Chondrocyte (in vitro differentiated cells): Measurements from ENCODE around the gene MST1. TPM values are rescaled to one million over a fixed set of nuclear protein-coding genes. Genes with fewer than 3 reads are reported as not detected.

Experiments
- DNase-seq: peaks from one replicate; pipeline ENCODE4 v3.0.0; 2021; ENCODE audit warnings: mixed read lengths, low spot score
- H3K27ac Mint-ChIP-seq: one replicate; pipeline ENCODE4 v1.8.0; 2021; ENCODE audit warnings: mild to moderate bottlenecking, moderate library complexity, mixed read lengths; ENCODE audit not compliant: unreplicated experiment
- H3K27me3 Mint-ChIP-seq: 2 replicates; pipeline ENCODE4 v1.8.0; 2021; ENCODE audit warnings: low read depth, mixed read lengths
- H3K36me3 Mint-ChIP-seq: 2 replicates; pipeline ENCODE4 v1.8.0; 2021; ENCODE audit warnings: low read depth, mixed read lengths
- H3K4me1 Mint-ChIP-seq: 2 replicates; pipeline ENCODE4 v1.8.0; 2021; ENCODE audit warnings: low read depth, mild to moderate bottlenecking, mixed read lengths
- H3K4me3 Mint-ChIP-seq: one replicate; pipeline ENCODE4 v1.8.0; 2021; ENCODE audit warnings: mild to moderate bottlenecking, moderate library complexity, mixed read lengths; ENCODE audit not compliant: unreplicated experiment
- H3K9me3 Mint-ChIP-seq: 2 replicates; pipeline ENCODE4 v1.8.0; 2021; ENCODE audit warnings: low read depth, mixed read lengths
- CTCF ChIP-seq: fragments of 200-600 bp; sonication (generic); IDR thresholded peaks from 2 replicates; pipeline ENCODE4 v1.5.0; 2021; ENCODE audit warnings: antibody characterized with exemption, mild to moderate bottlenecking, moderate library complexity
- total RNA-seq: library from RNA; stranded (reverse); gene quantifications from 3 replicates; pipeline ENCODE4 v1.2.1, GENCODE V29; 2021

Gene MST1
- total RNA-seq, 1 donor from 2014 or later = 19.1 TPM

GRCh38 chr3:49721596-49721895 lies 32.3 kb upstream of the MST1 start:
- Mint-ChIP-seq H3K36me3 (no peaks in the 10 kb centered on the region), H3K4me1 (peaks cover 49% of the 10 kb centered on the region), H3K27ac (no peak overlapping the region), H3K4me3 (no peak overlapping the region), H3K9me3 (no peaks in the 10 kb centered on the region), H3K27me3 (no peaks in the 10 kb centered on the region)
- TF ChIP-seq CTCF = no peak
- DNase-seq = no peak

GRCh38 chr3:49720855-49721595 lies 31.8 kb upstream of the MST1 start:
- DNase-seq = no peak
- H3K4me1 Mint-ChIP-seq = peaks cover 49% of the 10 kb centered on the region
- no peak for TF ChIP-seq CTCF
- no peaks in the 10 kb centered on the region for H3K36me3 Mint-ChIP-seq
- H3K9me3 Mint-ChIP-seq = no peaks in the 10 kb centered on the region
- H3K27ac Mint-ChIP-seq = no peak overlapping the region
- no peak overlapping the region for H3K4me3 Mint-ChIP-seq
- no peaks in the 10 kb centered on the region for H3K27me3 Mint-ChIP-seq

- peak; percentile 97 for DNase-seq
- H3K36me3 Mint-ChIP-seq = no peaks in the 10 kb centered on the region
- no peaks in the 10 kb centered on the region for H3K9me3 Mint-ChIP-seq
- H3K27ac Mint-ChIP-seq = peak within 1 kb of the TSS; percentile 83
- H3K4me3 Mint-ChIP-seq = peak within 1 kb of the TSS; percentile 74
- H3K4me1 Mint-ChIP-seq = peaks cover 43% of the 10 kb centered on the region
- no peaks in the 10 kb centered on the region for H3K27me3 Mint-ChIP-seq
- peak; percentile 79 for TF ChIP-seq CTCF
Measured at GRCh38 chr3:49719214-49719884, 30.1 kb upstream of the MST1 start, which contains the start of gene AMIGO3. Gene AMIGO3 (minus strand): TSS chr3:49719684. CDS start chr3:49719465, 219 bp downstream.

- Mint-ChIP-seq H3K9me3 (no peaks in the 10 kb centered on the region), H3K4me3 (peak overlapping the region; percentile 74), H3K4me1 (peaks cover 40% of the 10 kb centered on the region), H3K27ac (no peak overlapping the region), H3K27me3 (no peaks in the 10 kb centered on the region), H3K36me3 (no peaks in the 10 kb centered on the region)
- DNase-seq = no peak
- no peak for TF ChIP-seq CTCF
Measured at GRCh38 chr3:49718858-49719213, 29.6 kb upstream of the MST1 start.

- no peak for TF ChIP-seq CTCF
- Mint-ChIP-seq H3K4me1 (peaks cover 38% of the 10 kb centered on the region), H3K36me3 (no peaks in the 10 kb centered on the region), H3K4me3 (peak overlapping the region; percentile 74), H3K9me3 (no peaks in the 10 kb centered on the region), H3K27ac (no peak overlapping the region), H3K27me3 (no peaks in the 10 kb centered on the region)
- DNase-seq = peak; percentile 92
Measured at GRCh38 chr3:49717959-49718857, 28.9 kb upstream of the MST1 start.
